Body of pancreas (tissue), 4 donors: ENCODE measurements around the gene DGKI.

Experiments used
- CTCF ChIP-seq, 7 experiments: fragments of 450-650 bp in 4 of 7; fragments of 200-600 bp in 3 of 7; sonication (generic) in 3 of 7; IDR thresholded peaks; one replicate each; pipeline ENCODE4 v1.5.1; 2016 to 2019; ENCODE audit warnings: antibody characterized with exemption in 7 of 7
- POLR2A ChIP-seq, 3 donors: fragments of 450-650 bp; IDR thresholded peaks; one replicate each; pipeline ENCODE4 v1.6.1; 2016; ENCODE audit warnings: antibody characterized with exemption in 3 of 3, mild to moderate bottlenecking in 2 of 3

GRCh38 chr7:137546009-137546408 lies 300.8 kb downstream of the DGKI start:
- no peak for TF ChIP-seq CTCF (IDR thresholded peaks at IDR 0.05)
- TF ChIP-seq POLR2A (IDR thresholded peaks at IDR 0.05) = no peak
